Body of pancreas (tissue), 4 donors: ENCODE results near the gene CYGB. TPM values are rescaled to one million over a fixed set of nuclear protein-coding genes. Genes with fewer than 3 reads are reported as not detected.
"Not testable (repeated sequence)": the region's sequence is repeated elsewhere in the genome, so short reads cannot be mapped to it uniquely, and the experiment has no call there.

Source experiments
- ATAC-seq: fragments of 150-250 bp; one replicate; pipeline ENCODE4 v1.9.1; 2016
- DNase-seq, 4 donors: peaks; one replicate each; pipeline ENCODE4 v3.0.0-alpha.2; 2019
- H3K27ac ChIP-seq, 4 donors: fragments of 200-600 bp; sonication (generic); 1 replicate in 3 of 4; 2 replicates in 1 of 4; pipeline versions ENCODE4 v1.5.1 to v1.6.1; 2016 to 2019; ENCODE audit warnings: mild to moderate bottlenecking in 1 of 4, mixed read lengths in 1 of 4, moderate library complexity in 1 of 4
- H3K27me3 ChIP-seq, 2 donors: fragments of 200-600 bp; sonication (generic); one replicate each; pipeline ENCODE4 v1.6.0; 2016; ENCODE audit warnings: mild to moderate bottlenecking in 1 of 2
- H3K36me3 ChIP-seq, 2 donors: fragments of 200-600 bp; sonication (generic); replicated peaks in 1 of 2; 2 replicates each; pipeline ENCODE4 v1.5.1; 2016; ENCODE audit warnings: low read depth in 2 of 2; ENCODE audit not compliant: insufficient read depth in 1 of 2
- H3K4me1 ChIP-seq: fragments of 200-600 bp; sonication (generic); one replicate; pipeline ENCODE4 v1.6.0; 2016
- H3K4me3 ChIP-seq, 2 donors: fragments of 200-600 bp; sonication (generic); 1 replicate in 1 of 2; 2 replicates in 1 of 2; pipeline ENCODE4 v1.5.1; 2016 to 2019
- H3K9me3 ChIP-seq, 3 donors: fragments of 200-600 bp; sonication (generic); 1 replicate in 2 of 3; 2 replicates in 1 of 3; pipeline ENCODE4 v1.5.1; 2016
- POLR2A ChIP-seq, 3 donors: fragments of 450-650 bp; IDR thresholded peaks; one replicate each; pipeline ENCODE4 v1.6.1; 2016; ENCODE audit warnings: antibody characterized with exemption in 3 of 3, mild to moderate bottlenecking in 2 of 3
- WGBS, 2 donors: methylation state at CpG; one replicate each; pipeline ENCODE4 v1.1.5; 2017; 5-methylcytosine and 5-hydroxymethylcytosine counted together
- intact Hi-C: fragments of 100-400 bp; cut with DNase I; formaldehyde crosslinking; loops from one replicate; pipeline ENCODE4 v1.15.1; 2023
- total RNA-seq, 2 donors: library from RNA; depleted of rRNA; stranded (reverse); fragments of >200 nt; gene quantifications; one replicate each; pipeline ENCODE4 v1.1.0, GENCODE V29; 2016
- TF ChIP-seq, protein P1 (sequence below), 7 experiments: fragments of 450-650 bp in 4 of 7; fragments of 200-600 bp in 3 of 7; sonication (generic) in 3 of 7; IDR thresholded peaks; one replicate each; pipeline ENCODE4 v1.5.1; 2016 to 2019; ENCODE audit warnings: antibody characterized with exemption in 7 of 7

CYGB gene
- total RNA-seq, 2 donors from 2014 or later, result 9.6 to 21.1 TPM

DNA sequence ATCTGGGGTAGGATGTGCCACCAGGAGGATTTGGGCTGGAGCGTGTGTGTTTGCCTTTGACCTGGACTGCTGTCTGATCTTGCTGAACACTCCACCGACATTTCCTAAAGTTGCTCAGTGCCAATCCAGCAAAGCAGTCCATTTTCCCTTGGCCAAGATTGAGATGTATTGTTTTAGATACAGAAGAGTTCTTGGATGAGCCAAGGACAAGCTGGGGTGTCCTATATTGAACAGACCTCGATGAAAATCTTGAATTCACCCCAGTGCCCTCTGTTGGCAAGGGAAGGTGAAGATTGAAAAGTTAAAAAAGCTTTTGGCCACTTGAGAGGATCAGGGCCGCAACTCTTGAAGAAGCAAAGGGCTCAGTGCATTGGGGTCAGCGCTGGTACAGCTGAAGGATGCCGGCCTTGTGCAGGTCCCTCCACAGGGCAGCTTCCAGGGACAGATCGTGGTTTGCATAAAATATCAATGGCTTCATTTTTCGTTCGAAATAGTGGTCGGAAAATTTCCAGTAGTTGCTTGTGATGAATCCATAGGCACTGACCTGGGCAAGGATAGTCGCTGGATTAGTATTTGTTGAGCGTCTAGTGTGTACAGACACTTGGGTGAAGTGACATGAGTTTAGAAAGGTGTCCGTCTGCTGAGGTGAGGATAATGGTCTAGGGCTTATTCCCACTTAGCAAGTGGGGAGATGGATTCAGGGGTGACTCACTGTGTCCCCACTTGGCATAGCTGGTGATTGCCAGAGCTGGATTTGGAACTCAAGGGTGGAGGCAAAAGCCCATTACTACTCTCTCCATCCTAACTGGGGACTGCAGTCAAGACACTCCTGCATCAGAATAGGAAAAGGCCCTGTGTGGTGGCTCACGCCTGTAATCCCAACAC is 28.5 kb upstream of the CYGB start:
- no peak for TF ChIP-seq POLR2A (IDR thresholded peaks at IDR 0.05)
- TF ChIP-seq, protein P1, sequence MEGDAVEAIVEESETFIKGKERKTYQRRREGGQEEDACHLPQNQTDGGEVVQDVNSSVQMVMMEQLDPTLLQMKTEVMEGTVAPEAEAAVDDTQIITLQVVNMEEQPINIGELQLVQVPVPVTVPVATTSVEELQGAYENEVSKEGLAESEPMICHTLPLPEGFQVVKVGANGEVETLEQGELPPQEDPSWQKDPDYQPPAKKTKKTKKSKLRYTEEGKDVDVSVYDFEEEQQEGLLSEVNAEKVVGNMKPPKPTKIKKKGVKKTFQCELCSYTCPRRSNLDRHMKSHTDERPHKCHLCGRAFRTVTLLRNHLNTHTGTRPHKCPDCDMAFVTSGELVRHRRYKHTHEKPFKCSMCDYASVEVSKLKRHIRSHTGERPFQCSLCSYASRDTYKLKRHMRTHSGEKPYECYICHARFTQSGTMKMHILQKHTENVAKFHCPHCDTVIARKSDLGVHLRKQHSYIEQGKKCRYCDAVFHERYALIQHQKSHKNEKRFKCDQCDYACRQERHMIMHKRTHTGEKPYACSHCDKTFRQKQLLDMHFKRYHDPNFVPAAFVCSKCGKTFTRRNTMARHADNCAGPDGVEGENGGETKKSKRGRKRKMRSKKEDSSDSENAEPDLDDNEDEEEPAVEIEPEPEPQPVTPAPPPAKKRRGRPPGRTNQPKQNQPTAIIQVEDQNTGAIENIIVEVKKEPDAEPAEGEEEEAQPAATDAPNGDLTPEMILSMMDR (IDR thresholded peaks at IDR 0.05), result no peak
- DNase-seq (no peak), ATAC-seq (no peak)
- H3K36me3 ChIP-seq, result peaks cover 2 to 8% of the 10 kb centered on the region in 2 donors
- no peak overlapping the region for H3K4me3 ChIP-seq
- no peaks in the 10 kb centered on the region for H3K9me3 ChIP-seq
- peak overlapping the region in 1 of 4 donors; percentile 65 for H3K27ac ChIP-seq
- intact Hi-C loops, result no loop called here
- peaks cover 58% of the 10 kb centered on the region for H3K4me1 ChIP-seq
- WGBS, 2 donors, result 93 to 94% methylated on average over 14 of the region's 14 CpGs
- H3K27me3 ChIP-seq, result no peaks in the 10 kb centered on the region

DNA sequence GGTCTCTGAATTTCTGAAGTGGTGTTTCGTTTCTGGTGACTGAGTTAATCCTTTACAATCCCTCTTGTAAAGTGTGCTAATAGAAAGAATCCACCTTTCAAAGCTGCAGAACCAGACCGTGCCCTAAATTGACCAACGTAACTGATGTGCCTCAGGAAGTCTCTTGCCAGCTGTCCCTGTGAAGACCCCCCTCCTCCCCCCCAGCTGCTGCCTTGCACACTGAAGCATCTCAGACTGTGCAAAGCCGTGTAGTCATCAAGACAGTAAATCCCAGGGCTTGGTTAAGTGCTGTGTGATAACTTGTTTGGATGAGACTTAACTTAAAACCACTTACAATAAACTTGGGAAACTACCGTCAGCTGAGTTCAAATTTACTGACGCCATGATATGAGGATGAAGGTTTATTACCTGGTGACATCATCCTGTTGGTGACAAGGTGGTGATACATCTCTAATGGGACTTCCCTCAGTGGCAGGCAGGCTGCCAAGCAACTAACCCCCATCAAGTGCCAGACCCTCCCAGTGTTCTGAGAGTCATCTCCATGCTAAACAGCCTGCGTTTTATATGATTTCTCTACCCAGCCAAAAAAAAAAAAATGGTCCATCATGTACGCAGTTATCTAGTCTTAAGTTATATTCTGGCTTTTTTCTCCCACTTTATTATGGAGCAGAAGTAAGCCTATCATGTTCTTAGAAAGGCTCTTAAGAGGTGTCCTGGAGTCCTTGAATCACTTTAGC is 27.6 kb upstream of the CYGB start:
- intact Hi-C loops, H3K9me3 ChIP-seq, H3K4me3 ChIP-seq, H3K36me3 ChIP-seq, ATAC-seq, DNase-seq, H3K27me3 ChIP-seq: not testable (repeated sequence)
- 65 to 80% methylated on average over 5 to 8 of the region's 8 CpGs for WGBS, 2 donors
- H3K4me1 ChIP-seq, result peaks cover 62% of the 10 kb centered on the region
- H3K27ac ChIP-seq, result peak overlapping the region in 2 of 4 donors; percentile 5 to 10

DNA sequence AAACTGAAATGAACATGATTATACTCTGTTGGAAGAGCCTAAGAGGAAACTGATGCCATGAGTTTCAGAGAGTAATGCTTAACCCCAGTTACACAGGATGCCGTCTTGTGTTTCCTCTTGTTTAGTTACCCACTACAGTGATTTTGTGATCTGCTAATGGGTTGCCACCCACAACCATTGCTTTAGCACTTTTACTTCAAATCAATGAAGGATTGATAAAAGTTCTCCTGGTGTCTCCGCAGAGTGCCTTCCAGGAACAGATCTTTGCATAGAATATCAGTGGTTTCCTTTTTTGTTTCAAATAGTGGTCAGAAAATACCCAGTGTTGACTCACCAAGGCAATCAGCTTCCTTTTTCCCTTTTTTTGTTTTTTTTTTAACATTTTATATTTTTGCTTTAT is 25.9 kb upstream of the CYGB start:
- peaks cover 69% of the 10 kb centered on the region for H3K4me1 ChIP-seq

DNA sequence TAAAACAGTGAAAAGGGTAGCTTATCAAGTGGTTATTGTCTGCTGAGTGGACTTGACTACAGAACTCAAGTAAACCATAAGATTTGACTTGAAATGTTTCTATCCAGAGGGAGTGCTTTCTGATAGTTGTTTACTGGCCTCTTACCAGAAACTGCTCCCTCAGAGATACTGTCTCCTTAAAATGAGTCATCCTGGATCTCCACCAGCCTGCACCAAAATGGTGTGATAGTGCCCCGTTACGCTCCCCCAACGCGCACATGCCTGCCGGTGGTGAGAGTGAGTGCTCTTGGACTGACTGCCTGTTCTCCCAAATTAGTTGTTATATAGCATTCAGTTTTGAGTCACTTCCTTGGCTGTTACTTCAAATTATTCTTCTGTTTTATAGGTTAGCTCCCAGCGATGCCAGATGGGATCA is 25.2 kb upstream of the CYGB start:
- no peak for TF ChIP-seq POLR2A (IDR thresholded peaks at IDR 0.05)
- TF ChIP-seq, protein P1 (IDR thresholded peaks at IDR 0.05), result no peak
- Histone ChIP-seq H3K27me3 (no peaks in the 10 kb centered on the region), H3K4me3 (no peak overlapping the region), H3K9me3 (no peaks in the 10 kb centered on the region), H3K36me3 (peaks cover 2 to 8% of the 10 kb centered on the region in 2 donors), H3K4me1 (peaks cover 63% of the 10 kb centered on the region), H3K27ac (peak overlapping the region in 2 of 4 donors; percentile 24 to 88)
- ATAC-seq, result no peak
- intact Hi-C loops, result no loop called here
- whole genome bisulfite sequencing, 2 donors, result 76 to 82% methylated on average over 5 to 6 of the region's 6 CpGs
- DNase-seq, result no peak

More for the DNA sequence above, 25.9 kb upstream of the CYGB start:
- 69 to 78% methylated on average over 2 of the region's 2 CpGs for WGBS, 2 donors
- DNase-seq, H3K36me3 ChIP-seq, H3K27ac ChIP-seq, intact Hi-C loops, H3K4me3 ChIP-seq, H3K9me3 ChIP-seq, H3K27me3 ChIP-seq, ATAC-seq: not testable (repeated sequence)

DNA sequence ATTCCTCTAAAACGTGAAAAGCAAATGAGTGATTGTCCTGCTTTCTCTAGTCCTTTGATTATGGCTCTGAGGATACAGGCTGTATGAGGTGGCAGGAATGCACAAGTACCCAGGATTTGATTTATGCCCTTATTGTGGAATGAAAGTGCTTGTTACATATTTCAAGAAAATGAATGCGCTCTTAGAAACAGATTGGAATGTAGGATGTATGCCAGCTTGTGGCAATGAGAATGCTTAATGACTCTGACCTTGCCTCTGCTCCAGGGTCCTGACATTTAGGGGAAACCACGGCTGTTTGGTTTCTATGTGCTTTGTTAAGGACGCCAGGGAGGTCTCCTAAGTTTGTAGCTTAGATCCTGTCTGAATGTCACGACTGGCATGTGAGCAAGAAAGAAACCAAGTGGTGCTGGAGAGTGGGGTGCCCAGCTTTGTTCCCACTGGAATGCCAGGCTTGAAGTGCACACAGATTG is 24.3 kb upstream of the CYGB start:
- Histone ChIP-seq H3K9me3 (no peaks in the 10 kb centered on the region), H3K4me1 (peaks cover 57% of the 10 kb centered on the region), H3K4me3 (no peak overlapping the region), H3K27me3 (no peaks in the 10 kb centered on the region), H3K36me3 (peaks cover 2 to 8% of the 10 kb centered on the region in 2 donors), H3K27ac (peak overlapping the region in 3 of 4 donors; percentile 22 to 88 (median 68))
- DNase-seq, result peak in 1 of 4 donors; percentile 20
- WGBS, 2 donors, result 44 to 62% methylated on average over 5 of the region's 5 CpGs
- peak; percentile 29 for ATAC-seq
- no peak for TF ChIP-seq POLR2A (IDR thresholded peaks at IDR 0.05)
- TF ChIP-seq, protein P1 (IDR thresholded peaks at IDR 0.05), result no peak
- intact Hi-C loops, result no loop called here
